Cardiac muscle cell (in vitro differentiated cells and primary cell): ENCODE results near the gene RALY. TPM values are rescaled to one million over a fixed set of nuclear protein-coding genes. Genes with fewer than 3 reads are reported as not detected.
A peak's percentile ranks its signal among the peaks of the same experiment; 100 is the strongest.

Experiments
- DNase-seq, 2 donors: peaks; one replicate each; pipeline versions ENCODE4 v3.0.0 to v3.0.0-alpha.2; 2010 to 2017; ENCODE audit warnings: low read depth in 1 of 2, low spot score in 1 of 2
- H3K27ac ChIP-seq: fragments of 200-600 bp; sonication (generic); 2 replicates; pipeline ENCODE4 v1.5.1; 2016
- H3K27me3 ChIP-seq: fragments of 200-600 bp; sonication (generic); 2 replicates; pipeline ENCODE4 v1.6.0; 2016; ENCODE audit warnings: control low read depth
- H3K36me3 ChIP-seq: fragments of 200-600 bp; sonication (generic); 2 replicates; pipeline ENCODE4 v1.5.1; 2016; ENCODE audit warnings: control low read depth
- H3K4me1 ChIP-seq: fragments of 200-600 bp; sonication (generic); 2 replicates; pipeline ENCODE4 v1.8.1; 2017; ENCODE audit warnings: low read depth, mild to moderate bottlenecking, mixed run types
- H3K4me3 ChIP-seq: fragments of 200-600 bp; sonication (generic); 2 replicates; pipeline ENCODE4 v1.5.1; 2016; ENCODE audit warnings: mild to moderate bottlenecking
- H3K9me3 ChIP-seq: fragments of 200-600 bp; sonication (generic); 2 replicates; pipeline ENCODE4 v1.5.1; 2017; ENCODE audit warnings: low read depth, mild to moderate bottlenecking, control low read depth
- CTCF ChIP-seq: IDR thresholded peaks from 2 replicates; pipeline ENCODE4 v1.5.1; 2012; ENCODE audit warnings: low read depth, mild to moderate bottlenecking, low read length
- polyA plus RNA-seq: library from polyadenylated mRNA; unstranded; fragments of >200 nt; fragmentation: Nextera tagmentation; extraction: Ambion mirVana; gene quantifications from 2 replicates; pipeline ENCODE4 v1.2.1, GENCODE V29; 2016
- total RNA-seq: library from RNA; depleted of rRNA; stranded (reverse); fragments of >200 nt; gene quantifications from 2 replicates; pipeline ENCODE4 v1.2.3, GENCODE V29; 2016

The RALY gene
- total and polyA plus RNA-seq, 2 experiments from 2014 or later = 241 to 308 TPM

- DNase-seq = peak in 1 of 2 donors; percentile 28
- Histone ChIP-seq H3K36me3 (peaks cover 55% of the 10 kb centered on the region), H3K4me1 (no peaks in the 10 kb centered on the region), H3K4me3 (no peak overlapping the region), H3K27ac (peak overlapping the region; percentile 75), H3K27me3 (no peaks in the 10 kb centered on the region), H3K9me3 (no peaks in the 10 kb centered on the region)
- no peak for TF ChIP-seq CTCF
These were observed 96.1 kb downstream of the RALY start for GRCh38 chr20:34089655-34090345.

GRCh38 chr20:34090645-34091044 lies 96.9 kb downstream of the RALY start:
- Histone ChIP-seq H3K36me3 (peaks cover 63% of the 10 kb centered on the region), H3K4me1 (no peaks in the 10 kb centered on the region)

GRCh38 chr20:34091637-34092200 lies 98.0 kb downstream of the RALY start:
- H3K36me3 ChIP-seq = peaks cover 74% of the 10 kb centered on the region
- no peak for DNase-seq
- H3K27me3 ChIP-seq = no peaks in the 10 kb centered on the region
- H3K27ac ChIP-seq = no peak overlapping the region
- no peaks in the 10 kb centered on the region for H3K9me3 ChIP-seq
- H3K4me1 ChIP-seq = no peaks in the 10 kb centered on the region
- no peak overlapping the region for H3K4me3 ChIP-seq
- TF ChIP-seq CTCF = no peak

More at GRCh38 chr20:34090645-34091044, 96.9 kb downstream of the RALY start:
- Histone ChIP-seq H3K4me3 (no peak overlapping the region), H3K27ac (peak overlapping the region; percentile 75), H3K9me3 (no peaks in the 10 kb centered on the region), H3K27me3 (no peaks in the 10 kb centered on the region)
- DNase-seq = no peak
- TF ChIP-seq CTCF = no peak

GRCh38 chr20:34093895-34094294 lies 100.2 kb downstream of the RALY start:
- no peak overlapping the region for H3K4me3 ChIP-seq
- H3K36me3 ChIP-seq = peaks cover 84% of the 10 kb centered on the region
- DNase-seq = no peak
- H3K4me1 ChIP-seq = no peaks in the 10 kb centered on the region
- H3K9me3 ChIP-seq = no peaks in the 10 kb centered on the region
- H3K27ac ChIP-seq = no peak overlapping the region
- no peak for TF ChIP-seq CTCF
- H3K27me3 ChIP-seq = no peaks in the 10 kb centered on the region

- Histone ChIP-seq H3K27ac (no peak overlapping the region), H3K27me3 (no peaks in the 10 kb centered on the region), H3K9me3 (no peaks in the 10 kb centered on the region), H3K4me3 (no peak overlapping the region), H3K4me1 (no peaks in the 10 kb centered on the region), H3K36me3 (peaks cover 81% of the 10 kb centered on the region)
- no peak for TF ChIP-seq CTCF
- DNase-seq = no peak
These were observed 102.1 kb downstream of the RALY start for GRCh38 chr20:34095825-34096224.
